GM06990 (cell line): ENCODE data around the gene OVOL2.

ENCODE experiments used
- DNase-seq: peaks from one replicate; pipeline ENCODE4 v3.0.0-alpha.2; 2011; ENCODE audit not compliant: insufficient read length; ENCODE audit errors: extremely low read depth
- H3K27me3 ChIP-seq: replicated peaks from 2 replicates; pipeline ENCODE4 v1.6.0; 2011; ENCODE audit warnings: low read length; ENCODE audit not compliant: control insufficient read depth, insufficient read depth
- H3K36me3 ChIP-seq: 2 replicates; pipeline ENCODE4 v1.5.1; 2011; ENCODE audit warnings: low read length; ENCODE audit not compliant: control insufficient read depth, insufficient read depth
- H3K4me3 ChIP-seq: replicated peaks from 2 replicates; pipeline ENCODE4 v1.5.1; 2011; ENCODE audit warnings: low read depth, mild to moderate bottlenecking, control low read depth, low read length
- TF ChIP-seq, protein P1 (sequence below): IDR thresholded peaks from 2 replicates; pipeline ENCODE4 v1.5.1; 2011; ENCODE audit warnings: low read length, control low read depth, mild to moderate bottlenecking, inconsistent platforms; ENCODE audit not compliant: insufficient read depth, poor library complexity, severe bottlenecking

OVOL2 gene

GRCh38 chr20:18007534-18008292 lies 50.0 kb downstream of the OVOL2 start:
- no peak overlapping the region for H3K4me3 ChIP-seq
- DNase-seq = no peak
- TF ChIP-seq, protein P1, sequence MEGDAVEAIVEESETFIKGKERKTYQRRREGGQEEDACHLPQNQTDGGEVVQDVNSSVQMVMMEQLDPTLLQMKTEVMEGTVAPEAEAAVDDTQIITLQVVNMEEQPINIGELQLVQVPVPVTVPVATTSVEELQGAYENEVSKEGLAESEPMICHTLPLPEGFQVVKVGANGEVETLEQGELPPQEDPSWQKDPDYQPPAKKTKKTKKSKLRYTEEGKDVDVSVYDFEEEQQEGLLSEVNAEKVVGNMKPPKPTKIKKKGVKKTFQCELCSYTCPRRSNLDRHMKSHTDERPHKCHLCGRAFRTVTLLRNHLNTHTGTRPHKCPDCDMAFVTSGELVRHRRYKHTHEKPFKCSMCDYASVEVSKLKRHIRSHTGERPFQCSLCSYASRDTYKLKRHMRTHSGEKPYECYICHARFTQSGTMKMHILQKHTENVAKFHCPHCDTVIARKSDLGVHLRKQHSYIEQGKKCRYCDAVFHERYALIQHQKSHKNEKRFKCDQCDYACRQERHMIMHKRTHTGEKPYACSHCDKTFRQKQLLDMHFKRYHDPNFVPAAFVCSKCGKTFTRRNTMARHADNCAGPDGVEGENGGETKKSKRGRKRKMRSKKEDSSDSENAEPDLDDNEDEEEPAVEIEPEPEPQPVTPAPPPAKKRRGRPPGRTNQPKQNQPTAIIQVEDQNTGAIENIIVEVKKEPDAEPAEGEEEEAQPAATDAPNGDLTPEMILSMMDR = no peak
- H3K27me3 ChIP-seq = no peaks in the 10 kb centered on the region
- H3K36me3 ChIP-seq = no peaks in the 10 kb centered on the region

DNA sequence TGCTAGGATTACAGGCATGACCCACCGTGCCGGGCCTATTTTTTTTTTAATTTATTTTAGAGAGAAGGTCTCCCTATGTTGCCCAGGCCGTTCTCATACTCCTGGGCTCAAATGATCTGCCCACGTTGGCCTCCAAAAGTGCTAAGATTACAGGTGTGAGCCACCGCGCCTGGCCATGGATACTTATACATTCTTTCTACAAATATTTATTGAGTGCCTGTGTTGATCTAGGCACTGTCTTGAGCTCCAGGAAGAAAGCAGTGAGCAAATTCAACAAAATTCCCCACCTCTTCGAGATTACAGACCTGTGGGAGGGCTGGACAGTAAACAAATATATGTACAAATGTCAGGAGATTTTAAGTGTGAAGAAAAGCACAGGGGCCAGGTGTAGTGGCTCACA lies 51.0 kb downstream of the OVOL2 start:
- DNase-seq = no peak
- Histone ChIP-seq H3K36me3 (no peaks in the 10 kb centered on the region), H3K4me3 (no peak overlapping the region), H3K27me3 (no peaks in the 10 kb centered on the region)
- TF ChIP-seq, protein P1 = no peak

DNA sequence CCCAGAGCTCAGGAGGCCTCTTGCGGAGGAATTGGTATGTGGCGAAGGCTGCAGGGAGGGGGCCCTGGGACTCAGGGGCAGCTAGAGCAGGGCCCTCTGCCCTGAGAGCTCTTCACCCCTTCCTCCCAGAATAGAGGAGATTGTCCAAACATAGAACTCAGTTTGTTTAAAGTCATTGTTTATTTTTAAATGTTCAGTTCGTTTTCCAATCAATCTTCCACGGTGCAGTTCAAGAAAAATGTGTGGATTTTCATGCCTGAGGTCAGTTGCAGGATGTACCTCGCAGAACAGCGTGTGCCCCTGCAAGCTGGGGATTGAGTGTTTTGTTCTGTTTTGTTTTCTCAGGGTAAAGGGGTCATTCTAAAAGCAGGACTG lies 51.7 kb downstream of the OVOL2 start:
- H3K36me3 ChIP-seq = no peaks in the 10 kb centered on the region
- H3K4me3 ChIP-seq = no peak overlapping the region
- no peak for DNase-seq
- TF ChIP-seq, protein P1 = no peak
- H3K27me3 ChIP-seq = no peaks in the 10 kb centered on the region

DNA sequence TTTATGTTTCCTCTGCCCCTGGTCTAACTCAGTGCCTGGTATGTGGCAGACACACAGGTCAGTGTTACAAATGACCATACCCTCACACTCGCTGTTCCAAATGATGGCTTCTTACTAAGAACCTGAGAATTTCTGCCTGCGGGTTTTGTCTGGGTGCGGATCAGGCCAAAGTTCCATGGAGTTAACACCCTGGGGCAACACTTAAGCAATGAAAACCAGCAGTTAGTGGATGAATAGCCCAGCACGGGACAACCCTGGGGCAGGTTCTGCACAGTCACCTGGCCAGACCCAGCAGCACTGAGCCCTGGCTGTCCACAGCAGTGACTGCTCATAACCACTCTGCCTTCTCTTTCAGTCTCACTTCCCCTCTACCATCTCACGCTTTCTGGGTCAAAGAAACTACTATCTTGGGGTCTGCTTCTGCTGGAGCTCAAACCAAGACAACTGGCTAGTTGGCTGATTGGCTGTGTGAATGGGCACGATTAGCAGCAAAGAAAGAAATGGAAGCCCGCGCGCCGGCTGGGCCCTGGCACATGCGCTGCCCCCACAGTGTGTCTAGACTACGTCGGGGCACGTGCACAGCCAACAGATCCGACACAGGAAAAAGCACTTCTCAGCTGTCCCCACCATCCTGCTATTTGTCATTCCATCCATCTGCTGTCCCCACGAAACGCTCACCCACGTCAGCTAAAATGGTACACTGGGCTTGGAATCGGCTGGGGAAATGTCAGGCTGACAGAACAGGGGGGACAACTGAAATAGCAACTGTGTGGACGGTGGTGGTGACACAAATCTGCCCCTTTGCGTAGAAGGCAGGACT lies 52.3 kb downstream of the OVOL2 start:
- H3K36me3 ChIP-seq = no peaks in the 10 kb centered on the region
- DNase-seq = peak; percentile 70
- no peaks in the 10 kb centered on the region for H3K27me3 ChIP-seq
- H3K4me3 ChIP-seq = no peak overlapping the region
- TF ChIP-seq, protein P1 = no peak

- Histone ChIP-seq H3K36me3 (no peaks in the 10 kb centered on the region), H3K4me3 (no peak overlapping the region), H3K27me3 (no peaks in the 10 kb centered on the region)
- TF ChIP-seq, protein P1 = no peak
- DNase-seq = no peak
These were observed 53.2 kb downstream of the OVOL2 start for GRCh38 chr20:18004384-18005031.
